ENCODE results near the gene PTOV1. TPM values are rescaled to one million over a fixed set of nuclear protein-coding genes. Genes with fewer than 3 reads are reported as not detected.

PTOV1 gene
- total and polyA plus RNA-seq, 2 of the 13 experiments (the other 11 are each of a cell fraction or from before 2014, with no cell fraction given) = 63.5 to 68.5 TPM

- no peak for TF ChIP-seq ZNF512B (CRISPR knock-in tag; IDR thresholded peaks at IDR 0.05; ENCODE audit: borderline replicate concordance)
- no peak for TF ChIP-seq ZBTB3 (CRISPR knock-in tag; IDR thresholded peaks at IDR 0.05; ENCODE audit: borderline replicate concordance, low read depth)
- TF ChIP-seq HNRNPLL (IDR thresholded peaks at IDR 0.05; ENCODE audit: low read depth, low read length, poor library complexity, severe bottlenecking) = peak; percentile 2
- TF ChIP-seq SIX4 (CRISPR knock-in tag; IDR thresholded peaks at IDR 0.05) = no peak
- no peak for TF ChIP-seq CBX5 (CRISPR knock-in tag; IDR thresholded peaks at IDR 0.05; ENCODE audit: borderline replicate concordance)
- TF ChIP-seq ZNF841 (CRISPR knock-in tag; IDR thresholded peaks at IDR 0.05; ENCODE audit: borderline replicate concordance) = no peak
- peak; percentile 17; the same call in 1 of the 2 replicates for TF ChIP-seq PCBP1 (IDR thresholded peaks at IDR 0.05; ENCODE audit: borderline replicate concordance, low read depth, low read length)
- TF ChIP-seq LBX2 (CRISPR knock-in tag; IDR thresholded peaks at IDR 0.05; ENCODE audit: borderline replicate concordance) = no peak
- TF ChIP-seq SOX13 (IDR thresholded peaks at IDR 0.05) = no peak
- no peak for TF ChIP-seq SOX13 (CRISPR knock-in tag; conservative IDR thresholded peaks at IDR 0.05 in 1 of 2, IDR thresholded peaks at IDR 0.05 in 1 of 2)
- TF ChIP-seq ZFP90 (CRISPR knock-in tag; IDR thresholded peaks at IDR 0.05; ENCODE audit: borderline replicate concordance) = peak; percentile 67; the same call in 1 of the 2 replicates
- TF ChIP-seq EP300 (IDR thresholded peaks at IDR 0.05; ENCODE audit: low read depth in 2 of 2, low read length in 2 of 2) = no peak
- no peak for TF ChIP-seq EP300 (CRISPR knock-in tag; IDR thresholded peaks at IDR 0.05; ENCODE audit: borderline replicate concordance)
- TF ChIP-seq RBM22 (optimal IDR thresholded peaks at IDR 0.05; ENCODE audit: low read length) = no peak
- TF ChIP-seq KLF6 (CRISPR knock-in tag; IDR thresholded peaks at IDR 0.05) = no peak
- no peak for TF ChIP-seq NONO (IDR thresholded peaks at IDR 0.05)
- peak; percentile 80 for TF ChIP-seq NONO (CRISPR knock-in tag; conservative IDR thresholded peaks at IDR 0.05)
- no peak for TF ChIP-seq LRRFIP1 (CRISPR knock-in tag; conservative IDR thresholded peaks at IDR 0.05)
- TF ChIP-seq ZNF597 (CRISPR knock-in tag; IDR thresholded peaks at IDR 0.05) = no peak
These were observed 27.2 kb downstream of the PTOV1 start (continued) for GRCh38 chr19:49877879-49878743.

Measured in HepG2 (cell line).